ENCODE results near the gene ANKRA2. TPM values are rescaled to one million over a fixed set of nuclear protein-coding genes. Genes with fewer than 3 reads are reported as not detected.

The ANKRA2 gene
- polyA plus RNA-seq, 3 donors = 13.4 to 14.9 (median 13.5) TPM

DNA sequence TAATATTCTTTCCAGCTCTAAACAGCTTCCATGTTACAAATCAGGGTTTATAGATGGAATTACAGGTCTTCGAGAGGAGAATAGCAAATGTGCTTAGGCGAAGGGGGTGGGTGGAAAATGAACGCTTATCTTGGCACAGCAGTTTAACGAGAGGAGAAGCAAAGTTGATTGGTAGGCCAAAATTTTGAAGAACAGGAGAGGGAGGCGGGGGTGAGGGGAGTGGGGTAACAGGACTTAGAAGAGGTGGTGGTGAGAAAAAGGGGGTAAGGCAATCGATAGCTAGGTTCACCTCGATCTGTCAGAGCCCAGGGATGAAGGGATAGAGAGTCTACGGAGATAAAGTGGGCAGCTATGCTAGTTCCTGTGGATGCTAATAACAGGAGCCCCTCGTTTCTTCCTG is 764 bp downstream of the ANKRA2 start:
- Mint-ChIP-seq H3K27ac (peak overlapping the region; percentile 98 to 100 (median 99)), H3K27me3 (ENCODE audit: low read depth in 3 of 3) (peaks cover 0 to 1% (median 0%) of the 10 kb centered on the region in 3 donors), H3K4me1 (peaks cover 18% of the 10 kb centered on the region), H3K36me3 (peaks cover 30 to 31% of the 10 kb centered on the region in 2 donors), H3K9me3 (no peaks in the 10 kb centered on the region), H3K4me3 (peak overlapping the region; percentile 91 to 99)
- intact Hi-C loops (cut with micrococcal nuclease) = loop anchor here (2.0 to 5.0 kb wide), 2 partner anchors 67 to 1202 kb away; partner anchors contain the start of genes BTF3 (in 1 of the 2), GFM2 (in 1 of the 2) and NSA2 (in 1 of the 2)
- peak overlapping the region; percentile 94 for H3K4me2 ChIP-seq (replicated peaks; ENCODE audit: extremely low read depth, low read length, poor library complexity, severe bottlenecking)
- H2AFZ ChIP-seq (ENCODE audit: insufficient read depth, low read depth, low read length, poor library complexity, severe bottlenecking) = peak overlapping the region; percentile 95
- peaks cover 27 to 41% of the 10 kb centered on the region in 2 donors for H3K36me3 ChIP-seq (replicated peaks in 1 of 2; ENCODE audit: control insufficient read depth in 1 of 2, insufficient read depth in 2 of 2, low read length in 2 of 2)
- H3K27ac ChIP-seq (ENCODE audit: low read depth in 1 of 2, low read length in 2 of 2) = peak overlapping the region; percentile 87 to 98
- no peaks in the 10 kb centered on the region for H4K20me1 ChIP-seq (ENCODE audit: insufficient read depth, low read length)
- peak overlapping the region; percentile 91 for H3K9ac ChIP-seq (ENCODE audit: insufficient read depth, low read length, poor library complexity, severe bottlenecking)
- H3K4me3 ChIP-seq (replicated peaks in 1 of 3; ENCODE audit: low read depth in 2 of 3, low read length in 3 of 3) = peak overlapping the region; percentile 78 to 96 (median 92)
- H3K27me3 ChIP-seq (ENCODE audit: control insufficient read depth in 2 of 2, insufficient read depth in 2 of 2, low read length in 2 of 2) = no peaks in the 10 kb centered on the region
- H3K4me1 ChIP-seq (ENCODE audit: control insufficient read depth in 1 of 2, insufficient read depth in 2 of 2, low read length in 2 of 2) = peaks cover 19 to 21% of the 10 kb centered on the region in 2 donors
- peak in 1 of 3 donors; percentile 8 for DNase-seq
- no peaks in the 10 kb centered on the region for H3K9me3 ChIP-seq (replicated peaks in 1 of 2; ENCODE audit: control insufficient read depth in 1 of 2, insufficient read depth in 1 of 2, low read length in 2 of 2)
- TF ChIP-seq CTCF (IDR thresholded peaks at IDR 0.05) = no peak
- peaks cover 41% of the 10 kb centered on the region for H3K79me2 ChIP-seq (ENCODE audit: insufficient read depth, low read length)
- WGBS (ENCODE audit: insufficient coverage) = 1% methylated on average over 9 of the region's 9 CpGs

GRCh38 chr5:73564018-73564417 is 1.4 kb downstream of the ANKRA2 start:
- 71% methylated on average over 2 of the region's 3 CpGs for WGBS (ENCODE audit: insufficient coverage)
- peaks cover 19 to 21% of the 10 kb centered on the region in 2 donors for H3K4me1 ChIP-seq (ENCODE audit: control insufficient read depth in 1 of 2, insufficient read depth in 2 of 2, low read length in 2 of 2)
- H3K27ac ChIP-seq (ENCODE audit: low read depth in 1 of 2, low read length in 2 of 2) = peak overlapping the region in 1 of 2 donors; percentile 98
- peak overlapping the region; percentile 94 for H3K4me2 ChIP-seq (replicated peaks; ENCODE audit: extremely low read depth, low read length, poor library complexity, severe bottlenecking)
- H3K27me3 ChIP-seq (ENCODE audit: control insufficient read depth in 2 of 2, insufficient read depth in 2 of 2, low read length in 2 of 2) = no peaks in the 10 kb centered on the region
- no peaks in the 10 kb centered on the region for H3K9me3 ChIP-seq (replicated peaks in 1 of 2; ENCODE audit: control insufficient read depth in 1 of 2, insufficient read depth in 1 of 2, low read length in 2 of 2)
- peak overlapping the region in 1 of 2 donors; percentile 99 for H3K4me3 Mint-ChIP-seq
- H3K79me2 ChIP-seq (ENCODE audit: insufficient read depth, low read length) = peaks cover 41% of the 10 kb centered on the region
- H3K36me3 ChIP-seq (replicated peaks in 1 of 2; ENCODE audit: control insufficient read depth in 1 of 2, insufficient read depth in 2 of 2, low read length in 2 of 2) = peaks cover 28 to 37% of the 10 kb centered on the region in 2 donors
- H4K20me1 ChIP-seq (ENCODE audit: insufficient read depth, low read length) = no peaks in the 10 kb centered on the region
- no peaks in the 10 kb centered on the region for H3K9me3 Mint-ChIP-seq
- peak overlapping the region in 1 of 3 experiments; percentile 96 for H3K4me3 ChIP-seq (replicated peaks in 1 of 3; ENCODE audit: low read depth in 2 of 3, low read length in 3 of 3)
- peak overlapping the region in 6 of 7 donors; percentile 12 to 100 (median 99) for H3K27ac Mint-ChIP-seq
- H2AFZ ChIP-seq (ENCODE audit: insufficient read depth, low read depth, low read length, poor library complexity, severe bottlenecking) = peak overlapping the region; percentile 95
- intact Hi-C loops (cut with micrococcal nuclease) = loop anchor here in 1 of 2 donors (2.0 kb wide), 1 partner anchor 1203 kb away; the partner anchor contains the start of genes GFM2 and NSA2
- DNase-seq = no peak
- peaks cover 0 to 1% (median 0%) of the 10 kb centered on the region in 3 donors for H3K27me3 Mint-ChIP-seq (ENCODE audit: low read depth in 3 of 3)
- TF ChIP-seq CTCF (IDR thresholded peaks at IDR 0.05) = no peak
- peaks cover 28% of the 10 kb centered on the region in 2 donors for H3K36me3 Mint-ChIP-seq
- peaks cover 18% of the 10 kb centered on the region for H3K4me1 Mint-ChIP-seq
- peak overlapping the region; percentile 91 for H3K9ac ChIP-seq (ENCODE audit: insufficient read depth, low read length, poor library complexity, severe bottlenecking)

Data from CD14-positive monocyte (primary cell).